ENCODE measurements around the gene LIPI.

- TF ChIP-seq TCF7L2 (IDR thresholded peaks at IDR 0.05; ENCODE audit: low read depth, low read length), result no peak
- TF ChIP-seq CTCF (CRISPR knock-in tag; IDR thresholded peaks at IDR 0.05), result no peak
- no peak for TF ChIP-seq KDM1A (CRISPR knock-in tag; IDR thresholded peaks at IDR 0.05)
- no peak for TF ChIP-seq ZNF687 (CRISPR knock-in tag; IDR thresholded peaks at IDR 0.05)
- TF ChIP-seq TERF1 (CRISPR knock-in tag; IDR thresholded peaks at IDR 0.05), result no peak
- TF ChIP-seq IKZF1 (IDR thresholded peaks at IDR 0.05), result no peak
- no peak for TF ChIP-seq CHCHD3 (CRISPR knock-in tag; IDR thresholded peaks at IDR 0.05)
- no peak for TF ChIP-seq ZNF510 (CRISPR knock-in tag; IDR thresholded peaks at IDR 0.05; ENCODE audit: low read depth)
- TF ChIP-seq SP2 (CRISPR knock-in tag; IDR thresholded peaks at IDR 0.05), result no peak
- TF ChIP-seq ZNF788 (CRISPR knock-in tag; IDR thresholded peaks at IDR 0.05; ENCODE audit: borderline replicate concordance), result no peak
Measured at GRCh38 chr21:14236180-14236579, 25.4 kb upstream of the LIPI start.

All from HepG2 (cell line).